Endometrial microvascular endothelial cells (primary cell): ENCODE measurements around the gene ZNF700. TPM values are rescaled to one million over a fixed set of nuclear protein-coding genes. Genes with fewer than 3 reads are reported as not detected.
"Not testable (repeated sequence)": the region's sequence is repeated elsewhere in the genome, so short reads cannot be mapped to it uniquely, and the experiment has no call there.

Source experiments
- in situ Hi-C: cut with HindIII; loops from 2 replicates; pipeline ENCODE4 v1.10.0; 2017; ENCODE audit warnings: low sequenced_read_pairs, low pct_unique_long_range_greater_than_20kb; ENCODE audit errors: inconsistent ontology term
- total RNA-seq: library from RNA; depleted of rRNA; stranded (reverse); fragments of >200 nt; gene quantifications from one replicate; pipeline ENCODE4 v1.2.3, GENCODE V29; 2015; ENCODE audit errors: inconsistent ontology term

The ZNF700 gene
- total RNA-seq = 2.2 TPM

GRCh38 chr19:11924886-11925650, at the start of gene ZNF700:
Gene ZNF700, plus strand, starts transcription at chr19:11925107. Its CDS starts 104 bp downstream, at chr19:11925211.
- in situ Hi-C loops = no loop called here

GRCh38 chr19:11879687-11880266, 45.1 kb upstream of the ZNF700 start:
- in situ Hi-C loops = not testable (repeated sequence)

- in situ Hi-C loops = no loop called here
Observed at GRCh38 chr19:11880598-11880997, 44.3 kb upstream of the ZNF700 start.

GRCh38 chr19:11881151-11881800, 43.6 kb upstream of the ZNF700 start:
- in situ Hi-C loops = no loop called here

GRCh38 chr19:11882606-11883005, 42.3 kb upstream of the ZNF700 start:
- in situ Hi-C loops = no loop called here

- in situ Hi-C loops = no loop called here
Observed at GRCh38 chr19:11887234-11887610, 37.7 kb upstream of the ZNF700 start.

GRCh38 chr19:11887611-11888531, 37.0 kb upstream of the ZNF700 start, which contains the start of gene ZNF69:
Gene ZNF69, plus strand, starts transcription at chr19:11887782. Its CDS starts 142 bp downstream, at chr19:11887924.
- in situ Hi-C loops = no loop called here

GRCh38 chr19:11889901-11890300, 35.0 kb upstream of the ZNF700 start:
- in situ Hi-C loops = not testable (repeated sequence)

GRCh38 chr19:11890634-11891033, 34.3 kb upstream of the ZNF700 start:
- in situ Hi-C loops = no loop called here

GRCh38 chr19:11894851-11895250, 30.1 kb upstream of the ZNF700 start:
- in situ Hi-C loops = no loop called here

GRCh38 chr19:11902228-11902627, 22.7 kb upstream of the ZNF700 start:
- in situ Hi-C loops = no loop called here

- in situ Hi-C loops = no loop called here
Observed at GRCh38 chr19:11905928-11906327, 19.0 kb upstream of the ZNF700 start.

GRCh38 chr19:11911937-11912336, 13.0 kb upstream of the ZNF700 start:
- in situ Hi-C loops = not testable (repeated sequence)

GRCh38 chr19:11914417-11915051, 10.4 kb upstream of the ZNF700 start:
- in situ Hi-C loops = not testable (repeated sequence)

GRCh38 chr19:11921852-11922495, 2.9 kb upstream of the ZNF700 start:
- in situ Hi-C loops = no loop called here

- in situ Hi-C loops = not testable (repeated sequence)
Observed at GRCh38 chr19:11925651-11926187, 812 bp downstream of the ZNF700 start.

GRCh38 chr19:11927227-11927626, 2.3 kb downstream of the ZNF700 start:
- in situ Hi-C loops = no loop called here

- in situ Hi-C loops = no loop called here
Observed at GRCh38 chr19:11931051-11931450, 6.1 kb downstream of the ZNF700 start.
